Stimulated activated CD4-positive, alpha-beta T cell treated with anti-CD3 and anti-CD28 coated beads, TNF-alpha, amount 100 ng/mL, for 48 hours (primary cell): ENCODE data around the gene GINS3.

ENCODE experiments used
- DNase-seq, 3 donors: peaks; one replicate each; pipeline ENCODE4 v3.0.0-alpha.2; 2020; ENCODE audit warnings: low read depth in 3 of 3

GINS3 gene

GRCh38 chr16:58425756-58426494, 33.7 kb downstream of the GINS3 start:
- no peak for DNase-seq

GRCh38 chr16:58426966-58427365, 34.7 kb downstream of the GINS3 start:
- DNase-seq = no peak

- no peak for DNase-seq
Measured at GRCh38 chr16:58428621-58429542, 36.6 kb downstream of the GINS3 start.

GRCh38 chr16:58430718-58431117, 38.4 kb downstream of the GINS3 start:
- DNase-seq = no peak

- no peak for DNase-seq
Measured at GRCh38 chr16:58433569-58433951, 41.3 kb downstream of the GINS3 start.

- DNase-seq = no peak
Measured at GRCh38 chr16:58435779-58436178, 43.5 kb downstream of the GINS3 start.

- no peak for DNase-seq
Measured at GRCh38 chr16:58440131-58440530, 47.9 kb downstream of the GINS3 start.

GRCh38 chr16:58442547-58442946, 50.3 kb downstream of the GINS3 start:
- DNase-seq = no peak

GRCh38 chr16:58443783-58444182, 51.5 kb downstream of the GINS3 start:
- no peak for DNase-seq

GRCh38 chr16:58444265-58444664, 52.0 kb downstream of the GINS3 start:
- DNase-seq = no peak

GRCh38 chr16:58448890-58449289, 56.6 kb downstream of the GINS3 start:
- DNase-seq = no peak

GRCh38 chr16:58449306-58449705, 57.0 kb downstream of the GINS3 start:
- no peak for DNase-seq

- DNase-seq = no peak
Measured at GRCh38 chr16:58449768-58450167, 57.5 kb downstream of the GINS3 start.

GRCh38 chr16:58450590-58450989, 58.3 kb downstream of the GINS3 start:
- no peak for DNase-seq

GRCh38 chr16:58451265-58451689, 59.0 kb downstream of the GINS3 start:
- no peak for DNase-seq

- DNase-seq = no peak
Measured at GRCh38 chr16:58451945-58452401, 59.7 kb downstream of the GINS3 start.

- DNase-seq = no peak
Measured at GRCh38 chr16:58452640-58453039, 60.4 kb downstream of the GINS3 start.

- no peak for DNase-seq
Measured at GRCh38 chr16:58454178-58454577, 61.9 kb downstream of the GINS3 start.

GRCh38 chr16:58454856-58455255, 62.6 kb downstream of the GINS3 start:
- DNase-seq = no peak
